NCI-H524 treated with DMSO at 0.1 percent for 48 hours (cell line): ENCODE measurements around the gene NUMA1.

Experiments
- DNase-seq: peaks from one replicate; lab custom pipeline; 2025; lab: John Stamatoyannopoulos, UW

Gene NUMA1

GRCh38 chr11:72100462-72100861 lies 20.1 kb upstream of the NUMA1 start:
- no peak for DNase-seq

DNA sequence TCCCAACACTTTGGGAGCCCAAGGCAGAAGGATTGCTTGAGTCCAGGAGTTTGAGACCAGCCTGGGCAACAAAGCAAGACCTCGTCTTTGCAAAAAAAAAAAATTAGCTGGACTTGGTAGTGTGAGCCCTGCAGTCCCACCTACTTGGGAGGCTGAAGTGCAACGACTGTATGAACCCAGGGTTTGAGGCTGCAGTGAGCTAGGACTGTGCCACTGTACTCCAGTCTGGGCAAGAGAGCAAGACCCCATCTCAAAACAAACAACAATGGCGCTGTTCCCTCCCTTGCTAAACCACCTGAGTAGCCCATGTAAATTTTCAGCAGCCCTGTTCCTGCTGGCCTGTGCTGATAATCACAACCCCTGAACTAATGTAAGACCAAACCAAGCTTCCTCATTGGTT lies 19.7 kb upstream of the NUMA1 start:
- DNase-seq = no peak

GRCh38 chr11:72098741-72099140 lies 18.4 kb upstream of the NUMA1 start:
- DNase-seq = no peak

- peak; percentile 7 for DNase-seq
These were observed 10.9 kb upstream of the NUMA1 start for GRCh38 chr11:72091292-72091691.

- no peak for DNase-seq
These were observed 7.9 kb upstream of the NUMA1 start for GRCh38 chr11:72088076-72088808.

GRCh38 chr11:72085621-72086351 lies 5.4 kb upstream of the NUMA1 start:
- no peak for DNase-seq

DNA sequence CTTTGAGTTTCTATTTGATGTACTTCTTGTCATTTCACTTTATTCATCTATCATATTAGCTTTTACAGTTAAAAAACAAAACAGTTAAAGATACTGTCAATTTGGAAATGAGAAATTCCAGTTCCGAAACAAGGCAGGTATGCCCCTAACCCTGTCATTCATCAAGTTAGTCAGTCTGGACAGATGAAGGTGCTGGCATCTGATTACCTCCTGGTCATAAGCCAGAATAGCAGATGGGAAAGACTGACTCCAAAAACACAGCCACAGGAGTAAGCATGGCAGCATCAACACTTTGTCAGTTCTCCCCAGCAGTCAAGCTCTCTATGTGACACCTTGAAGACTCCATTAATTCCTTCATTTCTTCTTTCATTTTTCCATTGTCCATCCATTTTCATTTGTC lies 4.6 kb upstream of the NUMA1 start:
- no peak for DNase-seq

GRCh38 chr11:72084076-72084475 lies 3.7 kb upstream of the NUMA1 start:
- DNase-seq = no peak

DNA sequence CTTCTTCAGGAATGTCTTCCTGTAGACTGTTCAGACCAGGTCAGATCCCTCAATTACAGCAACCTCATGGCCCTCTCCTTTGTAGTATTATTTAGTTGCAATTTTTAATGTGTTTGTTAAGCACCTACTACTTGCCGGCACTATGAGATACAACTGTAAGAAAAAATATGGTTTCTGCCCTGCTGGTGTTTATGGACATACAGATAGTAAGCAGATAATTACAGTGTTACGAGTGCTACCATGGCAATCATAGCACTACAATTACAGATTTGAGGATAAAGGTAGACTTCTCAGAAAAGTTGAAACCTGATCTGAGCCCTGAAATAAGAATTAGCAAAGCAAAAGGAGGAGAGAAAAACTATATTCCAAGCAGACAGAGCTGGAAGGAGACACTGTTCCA lies 3.1 kb upstream of the NUMA1 start:
- DNase-seq = no peak

DNA sequence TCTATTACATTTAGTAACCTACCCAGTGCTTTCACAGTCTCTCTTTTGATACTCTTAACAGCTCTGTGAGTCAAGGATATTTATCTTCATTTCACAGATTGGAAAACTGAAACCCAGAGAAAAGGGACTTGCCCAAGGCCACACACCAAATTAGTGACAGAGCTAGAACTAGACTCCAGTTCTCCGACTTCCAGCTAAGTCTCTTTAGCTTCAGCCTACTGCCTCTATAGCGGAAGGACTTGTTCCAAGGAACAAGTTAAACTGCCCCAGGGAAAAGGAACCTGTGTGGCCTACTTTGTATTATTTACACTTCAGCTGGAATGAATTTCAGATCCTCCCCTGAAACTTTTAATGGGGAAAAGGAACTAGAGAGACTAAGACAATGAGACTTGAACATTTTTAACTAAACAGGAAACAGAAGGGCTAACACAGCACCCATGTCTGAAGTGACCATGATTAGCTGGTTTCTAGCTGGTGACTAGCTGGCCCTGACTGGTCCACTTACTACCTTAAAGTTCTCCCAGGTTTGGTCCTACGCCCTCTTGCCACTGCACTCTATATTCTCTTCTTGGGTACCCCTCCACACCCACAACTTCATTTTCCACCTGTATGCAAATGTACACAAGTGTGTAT lies 1.6 kb upstream of the NUMA1 start:
- no peak for DNase-seq

DNA sequence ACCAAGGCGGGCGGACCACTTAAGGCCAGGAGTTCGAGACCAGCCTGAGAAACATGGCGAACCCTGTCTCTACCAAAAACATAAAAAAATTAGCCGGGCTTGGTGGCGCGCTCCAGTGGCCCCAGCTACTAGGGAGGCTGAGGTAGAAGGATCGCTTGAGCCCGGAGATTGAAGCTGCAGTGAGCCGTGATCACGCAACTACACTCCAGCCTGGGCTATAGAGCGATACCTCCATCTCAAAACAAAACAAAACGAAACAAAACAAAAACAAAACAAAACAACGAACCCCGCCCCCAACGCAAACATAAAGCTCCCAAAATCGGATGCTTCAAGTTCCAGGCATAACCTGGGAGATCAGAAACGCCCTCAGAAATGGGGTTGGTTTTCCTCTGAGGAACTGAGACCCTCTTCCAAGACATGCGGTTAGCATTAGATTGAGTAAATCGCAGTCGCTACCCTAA lies 872 bp upstream of the NUMA1 start:
- no peak for DNase-seq

GRCh38 chr11:72079819-72080325 lies 470 bp downstream of the NUMA1 start:
- no peak for DNase-seq

DNA sequence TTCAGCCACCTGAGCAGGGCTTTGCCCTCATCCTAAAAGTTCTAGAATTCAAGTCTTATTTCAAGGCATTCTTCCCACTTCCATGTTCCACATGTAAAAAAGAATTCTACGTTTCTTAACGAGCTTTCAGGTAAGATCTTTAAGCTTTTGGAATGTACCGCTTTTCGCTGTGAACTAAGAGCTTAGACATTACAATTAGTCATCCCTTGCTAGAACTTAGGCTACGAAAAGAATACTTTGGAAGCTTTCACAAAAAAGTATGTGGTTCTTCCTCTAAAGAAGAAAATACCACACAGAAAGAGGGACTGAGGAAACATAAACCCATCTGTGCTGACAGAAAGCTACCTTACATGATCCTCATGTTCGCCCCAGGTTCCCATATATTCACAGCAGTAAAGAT lies 1.9 kb downstream of the NUMA1 start:
- no peak for DNase-seq

- DNase-seq = no peak
These were observed 4.6 kb downstream of the NUMA1 start for GRCh38 chr11:72075756-72076155.

DNA sequence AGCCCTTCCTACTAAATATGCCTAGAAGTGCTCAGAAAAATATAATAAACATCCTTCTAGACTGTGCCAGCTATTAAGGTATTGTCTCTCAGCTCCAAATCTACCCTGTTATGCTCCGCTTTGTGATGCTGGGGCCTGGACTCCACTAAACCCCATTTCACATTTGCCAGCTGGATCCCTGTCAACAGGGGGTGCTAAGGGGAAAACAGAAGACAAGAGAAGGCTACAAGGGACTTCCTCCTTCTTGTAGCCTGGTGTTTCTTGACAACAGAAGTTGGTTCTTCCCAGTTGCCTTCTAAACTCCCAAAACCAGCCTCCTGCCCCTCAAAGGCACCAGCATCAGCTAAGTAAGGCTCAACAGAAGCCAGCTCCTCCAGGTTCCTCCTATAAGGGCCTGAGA lies 5.2 kb downstream of the NUMA1 start:
- no peak for DNase-seq

GRCh38 chr11:72072348-72072747 lies 8.0 kb downstream of the NUMA1 start:
- no peak for DNase-seq

DNA sequence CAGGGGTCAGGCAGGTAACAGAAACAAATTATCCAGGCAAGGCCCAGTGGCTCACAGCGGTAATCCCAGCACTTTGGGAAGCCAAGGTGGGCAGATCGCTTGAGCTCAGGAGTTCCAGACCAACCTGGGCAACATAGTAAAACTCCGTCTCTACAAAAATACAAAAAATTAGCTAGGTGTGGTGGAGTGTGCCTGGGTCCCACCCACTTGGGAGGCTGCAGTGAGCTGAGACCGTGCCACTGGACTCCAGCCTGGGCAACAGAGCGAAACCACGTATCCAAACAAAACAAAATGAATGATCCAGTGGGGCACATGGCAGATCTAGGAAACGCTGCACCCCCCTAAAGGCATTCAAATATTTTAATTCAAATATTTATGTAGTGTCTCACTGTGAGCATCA lies 9.9 kb downstream of the NUMA1 start:
- DNase-seq = no peak

- DNase-seq = no peak
These were observed 10.5 kb downstream of the NUMA1 start for GRCh38 chr11:72069787-72070251.

- no peak for DNase-seq
These were observed 11.1 kb downstream of the NUMA1 start for GRCh38 chr11:72069200-72069599.

GRCh38 chr11:72067676-72068075 lies 12.7 kb downstream of the NUMA1 start:
- DNase-seq = no peak

GRCh38 chr11:72067266-72067665 lies 13.1 kb downstream of the NUMA1 start:
- no peak for DNase-seq

DNA sequence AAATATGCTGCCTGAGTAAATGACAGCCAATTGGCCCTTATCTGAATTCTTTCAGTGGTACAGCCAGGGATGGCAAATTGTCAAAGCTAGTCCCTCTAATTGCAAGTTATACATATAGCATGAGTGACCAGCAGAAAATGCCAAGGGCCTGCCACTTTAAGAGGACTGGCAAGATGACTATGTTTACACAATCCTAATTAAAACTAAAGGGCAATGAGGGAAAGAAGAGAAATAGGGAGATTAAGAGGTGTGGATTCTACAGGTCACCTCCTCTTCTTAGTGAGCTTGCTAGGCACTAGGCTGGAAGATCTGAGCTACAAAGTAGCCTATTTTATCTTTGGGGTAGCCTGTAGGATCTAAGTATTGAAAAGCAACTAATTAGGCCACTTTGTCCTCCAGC lies 13.5 kb downstream of the NUMA1 start:
- DNase-seq = no peak
